Muscle layer of colon (tissue), 2 donors: ENCODE measurements around the gene CTLA4.

ENCODE experiments used
- H3K27ac ChIP-seq: one replicate; pipeline ENCODE4 v1.7.0; 2013; ENCODE audit warnings: low read depth, mild to moderate bottlenecking, low read length, moderate library complexity
- H3K27me3 ChIP-seq, 2 donors: one replicate each; pipeline ENCODE4 v1.7.0; 2013; ENCODE audit warnings: low read length in 2 of 2, mild to moderate bottlenecking in 2 of 2; ENCODE audit not compliant: insufficient read depth in 2 of 2, control insufficient read depth in 1 of 2
- H3K36me3 ChIP-seq: one replicate; pipeline ENCODE4 v1.7.0; 2013; ENCODE audit warnings: mild to moderate bottlenecking, low read length; ENCODE audit not compliant: insufficient read depth
- H3K4me1 ChIP-seq: one replicate; pipeline ENCODE4 v1.7.0; 2013; ENCODE audit warnings: mild to moderate bottlenecking, low read length; ENCODE audit not compliant: insufficient read depth
- H3K4me3 ChIP-seq, 2 donors: one replicate each; pipeline ENCODE4 v1.7.0; 2013; ENCODE audit warnings: low read length in 2 of 2, low read depth in 1 of 2, mild to moderate bottlenecking in 1 of 2, moderate library complexity in 1 of 2
- H3K9ac ChIP-seq: one replicate; pipeline ENCODE4 v1.7.0; 2013; ENCODE audit warnings: low read length
- H3K9me3 ChIP-seq: one replicate; pipeline ENCODE4 v1.7.0; 2013; ENCODE audit warnings: mild to moderate bottlenecking, low read length
- donor health status: abdominal sarcoma.
- donor health status: Adenocarcinoma of cecum.

Gene CTLA4

GRCh38 chr2:203913947-203914346 lies 46.4 kb downstream of the CTLA4 start:
- H3K27ac ChIP-seq, result no peak overlapping the region
- H3K9me3 ChIP-seq, result no peaks in the 10 kb centered on the region
- no peak overlapping the region for H3K4me3 ChIP-seq
- H3K9ac ChIP-seq, result no peak overlapping the region
- H3K27me3 ChIP-seq, result no peaks in the 10 kb centered on the region
- peaks cover 8% of the 10 kb centered on the region for H3K4me1 ChIP-seq
- H3K36me3 ChIP-seq, result no peaks in the 10 kb centered on the region

DNA sequence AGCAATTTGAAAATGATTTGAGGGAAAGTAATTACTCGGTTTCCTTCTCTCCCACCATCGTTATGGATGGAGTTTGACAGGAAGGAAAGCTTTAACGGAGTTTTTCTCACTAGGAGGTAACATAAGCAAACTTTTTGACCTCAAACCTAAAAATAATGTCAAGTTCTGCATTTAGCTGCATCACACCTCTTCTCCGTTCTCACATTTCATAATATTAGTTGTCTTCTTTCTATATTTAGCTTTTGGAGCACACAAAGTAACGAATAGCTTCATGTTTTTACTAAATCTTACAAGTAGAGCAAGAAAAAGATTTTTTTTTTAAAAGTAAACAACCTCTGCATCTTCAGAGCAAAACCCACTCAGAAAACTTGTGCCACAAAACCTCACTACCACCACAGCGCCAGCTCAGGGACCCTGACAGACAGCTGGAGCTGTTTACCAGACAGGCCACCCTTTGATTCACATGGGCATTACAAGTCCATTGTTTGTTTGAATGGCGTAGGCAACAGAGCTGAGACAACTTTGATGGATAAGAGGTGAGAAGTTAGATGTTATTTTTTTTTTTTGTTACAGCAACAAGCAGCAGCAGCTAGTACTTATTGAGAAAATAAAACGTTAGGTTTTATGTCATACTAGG lies 47.1 kb downstream of the CTLA4 start:
- no peak overlapping the region for H3K27ac ChIP-seq
- H3K4me3 ChIP-seq, result no peak overlapping the region
- H3K9ac ChIP-seq, result no peak overlapping the region
- H3K36me3 ChIP-seq, result no peaks in the 10 kb centered on the region
- H3K4me1 ChIP-seq, result peaks cover under 1% of the 10 kb centered on the region
- no peaks in the 10 kb centered on the region for H3K9me3 ChIP-seq
- H3K27me3 ChIP-seq, result no peaks in the 10 kb centered on the region

GRCh38 chr2:203915256-203915655 lies 47.7 kb downstream of the CTLA4 start:
- Histone ChIP-seq H3K27ac (no peak overlapping the region), H3K4me3 (no peak overlapping the region), H3K4me1 (no peaks in the 10 kb centered on the region), H3K27me3 (no peaks in the 10 kb centered on the region), H3K9me3 (no peaks in the 10 kb centered on the region), H3K9ac (no peak overlapping the region), H3K36me3 (no peaks in the 10 kb centered on the region)

GRCh38 chr2:203916756-203917155 lies 49.2 kb downstream of the CTLA4 start:
- Histone ChIP-seq H3K27ac (no peak overlapping the region), H3K27me3 (no peaks in the 10 kb centered on the region), H3K9ac (no peak overlapping the region), H3K9me3 (no peaks in the 10 kb centered on the region), H3K36me3 (no peaks in the 10 kb centered on the region), H3K4me1 (no peaks in the 10 kb centered on the region), H3K4me3 (no peak overlapping the region)

DNA sequence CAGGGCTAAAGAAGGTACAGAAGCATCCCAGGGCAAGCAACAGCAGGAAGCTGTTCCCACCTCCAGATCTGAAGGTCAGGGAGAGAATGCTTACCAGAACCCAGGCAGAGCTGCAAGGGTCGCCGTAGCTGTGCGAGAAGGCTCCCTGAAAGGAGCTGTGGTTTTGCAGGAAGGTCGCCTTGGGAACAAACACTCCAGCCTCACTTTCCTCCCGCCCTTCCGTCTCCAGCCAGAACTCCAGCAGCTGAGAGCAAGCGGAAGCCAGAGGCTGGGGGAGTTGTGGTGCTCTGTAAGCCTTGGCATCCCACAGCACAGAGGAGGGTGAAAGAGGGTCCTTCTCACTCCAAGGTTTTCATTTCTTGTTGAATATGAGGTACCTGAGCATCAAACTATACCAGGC lies 50.7 kb downstream of the CTLA4 start:
- no peak overlapping the region for H3K4me3 ChIP-seq
- H3K27ac ChIP-seq, result no peak overlapping the region

DNA sequence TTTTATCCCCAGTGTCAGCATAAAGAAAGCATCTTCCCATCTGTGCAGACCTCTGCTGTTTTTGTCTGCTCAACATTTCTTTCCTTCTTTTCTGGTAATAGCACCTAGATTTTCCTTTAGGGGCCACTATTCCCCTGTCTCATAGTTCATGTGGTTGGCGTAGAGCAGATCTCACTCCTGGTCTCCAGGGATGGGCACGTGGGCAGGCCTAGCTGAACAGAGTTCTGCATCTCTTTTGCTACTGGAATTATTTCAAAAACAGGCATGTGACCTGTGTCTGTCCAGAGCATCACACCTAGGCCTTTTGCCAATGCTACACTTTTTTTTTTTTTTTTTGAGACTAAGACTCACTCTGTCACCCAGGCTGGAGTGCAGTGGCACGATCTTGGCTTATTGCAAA lies 51.3 kb downstream of the CTLA4 start:
- H3K9ac ChIP-seq, result no peak overlapping the region
- H3K4me3 ChIP-seq, result no peak overlapping the region
- no peaks in the 10 kb centered on the region for H3K4me1 ChIP-seq
- H3K27me3 ChIP-seq, result no peaks in the 10 kb centered on the region
- no peaks in the 10 kb centered on the region for H3K9me3 ChIP-seq
- no peak overlapping the region for H3K27ac ChIP-seq
- H3K36me3 ChIP-seq, result no peaks in the 10 kb centered on the region

More for the DNA sequence above, 50.7 kb downstream of the CTLA4 start:
- no peaks in the 10 kb centered on the region for H3K9me3 ChIP-seq
- no peaks in the 10 kb centered on the region for H3K27me3 ChIP-seq
- no peaks in the 10 kb centered on the region for H3K4me1 ChIP-seq
- no peaks in the 10 kb centered on the region for H3K36me3 ChIP-seq
- no peak overlapping the region for H3K9ac ChIP-seq
